GM21515 (cell line): Measurements from ENCODE around the gene GNAO1.

ENCODE experiments used
- ATAC-seq: cut with Tn5 transposase; IDR thresholded peaks from one replicate; pipeline ENCODE4 v1.9.1; 2021; ENCODE audit not compliant: unreplicated experiment

GNAO1 gene

GRCh38 chr16:56191156-56191815 lies at the start of gene GNAO1:
Gene GNAO1, plus strand, starts transcription at chr16:56191489. Its CDS starts 747 bp downstream, at chr16:56192236.
- ATAC-seq = no peak

GRCh38 chr16:56143666-56144065 lies 47.6 kb upstream of the GNAO1 start:
- ATAC-seq = no peak

DNA sequence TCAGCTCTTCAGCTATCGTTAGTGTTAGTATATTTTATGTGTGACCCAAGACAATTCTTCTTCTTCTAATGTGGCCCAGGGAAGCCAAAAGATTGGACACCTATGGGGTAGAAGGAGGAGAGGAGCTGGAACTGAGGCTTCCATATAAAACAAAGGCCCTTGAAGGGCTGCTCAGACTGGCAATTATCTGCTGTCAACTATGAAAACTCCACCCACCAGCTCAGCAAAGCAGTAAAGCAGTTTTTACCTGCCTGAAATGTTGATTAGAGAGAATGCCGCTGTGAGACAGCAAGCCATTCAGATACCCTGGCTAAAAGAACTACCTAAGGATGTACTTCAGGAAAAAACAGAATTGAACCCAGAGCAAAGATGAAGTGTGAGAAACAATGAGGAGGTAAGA lies 45.9 kb upstream of the GNAO1 start:
- no peak for ATAC-seq

DNA sequence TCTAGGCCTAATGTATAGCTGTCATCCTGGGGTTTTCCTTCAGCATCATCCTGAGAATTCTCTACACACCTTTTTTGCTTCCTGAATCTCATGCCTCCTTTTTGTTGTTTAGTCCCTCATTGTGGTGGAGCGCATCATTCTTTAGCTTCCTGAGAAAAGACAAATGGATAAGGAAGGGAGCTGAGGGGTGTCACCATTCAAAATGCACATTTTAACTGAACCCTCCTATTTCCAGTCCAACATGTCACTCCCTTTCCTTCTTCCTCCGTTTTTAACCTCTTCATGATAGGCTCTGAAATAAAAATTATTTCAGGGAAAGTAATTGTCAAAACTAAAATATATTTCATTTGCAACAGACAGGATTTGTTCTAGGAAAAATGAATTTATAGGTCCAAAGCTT lies 39.7 kb upstream of the GNAO1 start:
- no peak for ATAC-seq

DNA sequence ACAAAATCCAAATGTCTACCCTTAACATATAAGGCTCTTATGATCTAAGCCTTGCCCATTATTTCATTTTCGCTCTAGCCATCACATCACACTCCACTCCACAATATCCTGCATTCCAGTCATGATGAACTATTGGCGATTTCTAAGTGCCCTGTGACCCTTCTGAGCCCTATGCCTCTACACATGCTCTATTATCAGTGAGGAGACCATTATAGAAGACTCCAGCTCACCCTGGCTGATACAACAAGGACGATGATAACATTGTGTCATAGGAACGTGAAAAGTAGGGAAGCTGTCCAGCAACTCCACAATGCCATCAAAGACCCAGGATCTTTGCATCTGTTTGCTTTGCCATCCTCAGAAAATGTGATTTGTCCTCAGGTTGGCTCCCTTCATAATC lies 29.6 kb upstream of the GNAO1 start:
- no peak for ATAC-seq

- no peak for ATAC-seq
Observed at GRCh38 chr16:56163089-56163488, 28.2 kb upstream of the GNAO1 start.

- peak; percentile 85 for ATAC-seq
Observed at GRCh38 chr16:56163938-56164337, 27.4 kb upstream of the GNAO1 start.

DNA sequence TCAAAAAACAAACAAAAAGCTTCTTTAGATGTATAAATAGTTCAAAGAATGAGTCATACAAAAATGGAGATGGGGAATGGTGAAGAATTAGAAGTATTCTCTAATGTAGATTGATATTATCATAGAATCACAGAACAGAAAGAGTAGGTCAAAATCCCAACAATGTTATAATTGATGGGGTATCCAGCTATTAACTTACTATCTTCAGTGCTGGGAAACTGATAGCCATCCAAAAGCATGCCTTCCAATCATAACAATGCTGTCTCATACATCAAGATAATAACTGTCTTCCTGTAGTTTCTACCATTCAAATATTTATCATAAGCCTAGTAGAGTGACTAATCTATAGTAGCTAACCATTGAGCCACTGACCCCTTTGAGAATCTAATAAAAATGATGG lies 26.7 kb upstream of the GNAO1 start:
- no peak for ATAC-seq

- no peak for ATAC-seq
Observed at GRCh38 chr16:56174411-56174810, 16.9 kb upstream of the GNAO1 start.

- ATAC-seq = no peak
Observed at GRCh38 chr16:56181401-56181800, 9.9 kb upstream of the GNAO1 start.

DNA sequence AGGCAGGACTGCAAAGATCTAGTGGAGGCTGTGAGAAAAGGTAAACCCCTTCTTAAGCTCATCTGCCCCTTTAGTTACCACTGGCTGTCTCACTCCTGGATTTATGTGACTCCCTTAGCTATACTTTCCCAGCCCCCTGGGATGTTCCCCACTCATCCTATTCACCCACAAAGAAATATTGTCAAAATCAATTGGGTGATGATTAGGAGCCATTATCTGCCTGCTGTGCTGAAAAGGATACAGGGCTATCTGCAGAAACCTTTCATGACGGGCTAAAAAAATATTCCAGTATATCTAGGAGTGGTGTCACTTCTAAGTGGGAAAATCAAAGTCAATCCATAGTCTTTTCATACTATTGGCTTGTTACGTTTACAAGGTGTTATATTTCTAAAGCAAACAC lies 8.0 kb upstream of the GNAO1 start:
- no peak for ATAC-seq

DNA sequence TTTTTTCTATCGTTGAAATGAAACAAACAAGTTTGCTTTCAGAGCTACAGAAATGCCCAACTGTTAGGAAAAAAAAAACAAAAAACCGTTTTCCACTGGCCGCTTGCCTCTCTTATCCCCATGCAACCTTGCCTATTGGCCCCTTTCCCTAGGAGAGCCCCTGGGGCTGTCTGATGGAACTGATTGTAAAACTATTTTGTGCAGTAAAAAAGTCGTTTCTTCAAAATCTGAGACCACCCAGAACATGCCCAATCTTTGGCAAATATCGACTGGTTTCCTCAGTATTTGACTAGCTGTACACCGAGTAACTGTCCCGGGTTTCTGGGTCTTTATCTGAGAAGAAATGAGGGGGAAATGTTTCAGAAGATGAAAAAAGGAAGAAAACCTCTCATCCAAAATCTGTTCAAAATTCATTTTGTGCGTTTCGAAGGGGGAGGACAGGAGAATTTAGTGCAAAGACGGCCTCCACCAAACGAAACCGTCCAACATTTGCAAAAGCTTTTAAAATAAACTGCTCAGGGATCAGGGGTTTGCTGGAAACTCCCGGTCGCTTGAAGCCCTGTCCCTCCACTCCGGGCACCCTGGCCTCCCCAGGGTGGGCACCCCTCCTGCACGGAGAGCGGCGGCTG lies 1.1 kb upstream of the GNAO1 start:
- ATAC-seq = no peak

GRCh38 chr16:56190677-56191155 lies 573 bp upstream of the GNAO1 start:
- ATAC-seq = no peak

GRCh38 chr16:56191835-56192634 lies 746 bp downstream of the GNAO1 start:
- ATAC-seq = no peak

DNA sequence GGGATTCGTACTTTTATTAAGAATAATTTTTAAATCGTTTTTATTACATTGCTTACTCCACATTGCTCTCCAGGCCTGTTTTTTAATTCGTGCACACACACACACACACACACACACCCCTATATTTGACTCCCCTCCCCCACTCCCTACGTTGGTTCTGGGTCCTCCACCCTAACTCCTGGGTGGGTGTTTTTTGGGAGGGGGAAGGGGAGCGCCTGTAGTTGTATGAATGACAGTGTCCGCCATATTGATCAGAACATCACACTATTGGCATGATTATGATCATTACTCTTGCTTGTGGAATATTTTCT lies 1.3 kb downstream of the GNAO1 start:
- no peak for ATAC-seq

- ATAC-seq = no peak
Observed at GRCh38 chr16:56192986-56193945, 2.0 kb downstream of the GNAO1 start.

- ATAC-seq = no peak
Observed at GRCh38 chr16:56193951-56194726, 2.9 kb downstream of the GNAO1 start.

DNA sequence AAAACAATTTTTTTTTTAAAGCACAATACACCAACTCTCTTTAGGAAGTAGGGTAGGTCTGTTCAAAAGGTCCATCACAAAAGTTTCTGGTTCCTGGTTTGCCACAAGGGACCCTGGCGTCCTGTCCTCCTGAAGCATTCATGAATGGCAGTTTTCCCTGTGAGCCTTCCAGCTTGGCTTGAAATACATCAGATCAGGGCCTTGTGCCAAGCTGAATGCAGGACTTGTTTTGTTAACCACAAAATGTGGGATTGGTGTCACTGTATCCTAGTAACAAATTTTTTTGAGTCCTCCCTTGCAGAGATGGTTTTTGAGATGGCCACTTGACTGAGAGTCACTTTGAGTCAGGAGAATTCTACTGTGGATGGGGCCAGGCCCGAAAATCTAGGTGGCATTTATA lies 3.9 kb downstream of the GNAO1 start:
- no peak for ATAC-seq

DNA sequence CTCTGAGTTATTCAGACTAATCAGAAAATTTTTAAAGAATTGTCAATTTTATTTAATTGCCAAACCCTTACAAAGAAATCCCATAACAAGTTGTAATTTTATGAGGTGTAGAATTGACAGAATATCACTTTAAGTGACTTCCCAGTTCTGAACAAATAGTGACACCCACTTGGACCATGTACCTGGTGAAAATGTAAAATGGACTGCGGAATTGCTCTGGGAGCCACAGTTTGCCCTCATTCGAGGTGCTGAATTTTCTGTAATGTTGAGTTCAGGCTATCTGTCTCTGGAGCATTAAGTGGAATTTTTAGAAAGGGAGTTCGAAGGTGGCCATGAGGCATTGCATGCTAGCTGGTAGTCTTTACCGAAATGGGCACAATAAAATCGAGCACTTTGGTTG lies 5.1 kb downstream of the GNAO1 start:
- no peak for ATAC-seq
